ENCODE measurements around the gene DCAF6.
"Not testable (repeated sequence)": the region's sequence is repeated elsewhere in the genome, so short reads cannot be mapped to it uniquely, and the experiment has no call there.

DCAF6 gene, protein sequence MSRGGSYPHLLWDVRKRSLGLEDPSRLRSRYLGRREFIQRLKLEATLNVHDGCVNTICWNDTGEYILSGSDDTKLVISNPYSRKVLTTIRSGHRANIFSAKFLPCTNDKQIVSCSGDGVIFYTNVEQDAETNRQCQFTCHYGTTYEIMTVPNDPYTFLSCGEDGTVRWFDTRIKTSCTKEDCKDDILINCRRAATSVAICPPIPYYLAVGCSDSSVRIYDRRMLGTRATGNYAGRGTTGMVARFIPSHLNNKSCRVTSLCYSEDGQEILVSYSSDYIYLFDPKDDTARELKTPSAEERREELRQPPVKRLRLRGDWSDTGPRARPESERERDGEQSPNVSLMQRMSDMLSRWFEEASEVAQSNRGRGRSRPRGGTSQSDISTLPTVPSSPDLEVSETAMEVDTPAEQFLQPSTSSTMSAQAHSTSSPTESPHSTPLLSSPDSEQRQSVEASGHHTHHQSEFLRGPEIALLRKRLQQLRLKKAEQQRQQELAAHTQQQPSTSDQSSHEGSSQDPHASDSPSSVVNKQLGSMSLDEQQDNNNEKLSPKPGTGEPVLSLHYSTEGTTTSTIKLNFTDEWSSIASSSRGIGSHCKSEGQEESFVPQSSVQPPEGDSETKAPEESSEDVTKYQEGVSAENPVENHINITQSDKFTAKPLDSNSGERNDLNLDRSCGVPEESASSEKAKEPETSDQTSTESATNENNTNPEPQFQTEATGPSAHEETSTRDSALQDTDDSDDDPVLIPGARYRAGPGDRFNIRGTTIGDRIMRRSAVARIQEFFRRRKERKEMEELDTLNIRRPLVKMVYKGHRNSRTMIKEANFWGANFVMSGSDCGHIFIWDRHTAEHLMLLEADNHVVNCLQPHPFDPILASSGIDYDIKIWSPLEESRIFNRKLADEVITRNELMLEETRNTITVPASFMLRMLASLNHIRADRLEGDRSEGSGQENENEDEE

DNA sequence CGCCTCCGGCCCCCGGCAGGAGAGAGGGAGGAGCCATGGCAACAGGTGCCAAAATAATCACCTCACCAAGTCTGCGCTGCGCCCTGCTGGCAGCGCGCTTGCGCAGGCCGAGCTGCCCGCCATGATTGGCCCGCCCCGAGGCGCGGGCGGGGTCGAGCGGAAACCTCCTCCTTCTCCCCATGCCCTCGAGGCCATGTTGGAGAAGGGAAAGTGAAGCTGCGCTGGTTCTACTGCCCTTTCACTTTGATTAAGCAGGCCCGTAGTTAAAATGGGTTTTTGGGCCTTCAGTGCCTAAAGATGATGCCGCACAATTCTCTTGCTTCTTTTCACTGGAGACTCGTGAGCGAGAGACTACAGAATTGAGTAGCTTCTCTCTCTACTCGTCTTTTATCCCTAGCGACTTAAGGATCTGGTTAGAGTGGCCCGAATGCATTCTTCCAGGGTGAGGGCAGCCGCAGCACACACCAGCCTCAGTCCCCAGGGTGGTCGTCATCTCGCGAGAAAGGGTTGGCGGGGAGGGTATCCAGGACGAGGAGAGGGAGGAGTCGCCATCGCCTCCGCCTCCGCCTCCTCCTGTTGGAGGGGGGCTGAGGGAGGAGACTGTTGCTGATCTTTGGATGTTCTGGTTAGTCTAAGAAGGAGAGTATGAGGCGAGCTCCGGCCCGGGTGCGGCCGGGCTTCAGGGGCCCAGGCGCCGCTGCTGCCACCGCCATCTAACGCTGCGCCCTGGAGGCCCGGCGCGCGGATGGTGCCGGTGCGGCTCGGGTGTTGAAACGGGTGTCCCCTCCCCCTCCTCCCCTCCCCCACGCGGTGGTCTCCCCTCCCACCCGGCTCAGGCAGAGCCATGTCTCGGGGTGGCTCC is at the start of gene DCAF6:
DCAF6 (plus strand) TSS at position 616 of the 862 bp plus-strand sequence; CDS start at position 845, 229 bp downstream.
- DNase-seq (ENCODE audit: low read depth) = peak; percentile 98

DNA sequence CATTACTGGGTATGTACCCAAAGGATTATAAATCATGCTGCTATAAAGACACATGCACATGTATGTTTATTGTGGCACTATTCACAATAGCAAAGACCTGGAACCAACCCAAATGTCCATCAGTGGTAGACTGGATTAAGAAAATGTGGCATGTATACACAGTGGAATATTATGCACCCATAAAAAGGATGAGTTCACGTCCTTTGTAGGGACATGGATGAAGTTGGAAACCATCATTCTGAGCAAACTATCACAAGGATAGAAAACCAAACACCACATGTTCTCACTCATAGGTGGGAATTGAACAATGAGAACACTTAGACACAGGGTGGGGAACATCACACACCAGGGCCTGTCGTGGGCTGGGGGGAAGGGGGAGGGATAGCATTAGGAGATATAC is 49.3 kb upstream of the DCAF6 start:
- DNase-seq (ENCODE audit: low read depth) = not testable (repeated sequence)

DNA sequence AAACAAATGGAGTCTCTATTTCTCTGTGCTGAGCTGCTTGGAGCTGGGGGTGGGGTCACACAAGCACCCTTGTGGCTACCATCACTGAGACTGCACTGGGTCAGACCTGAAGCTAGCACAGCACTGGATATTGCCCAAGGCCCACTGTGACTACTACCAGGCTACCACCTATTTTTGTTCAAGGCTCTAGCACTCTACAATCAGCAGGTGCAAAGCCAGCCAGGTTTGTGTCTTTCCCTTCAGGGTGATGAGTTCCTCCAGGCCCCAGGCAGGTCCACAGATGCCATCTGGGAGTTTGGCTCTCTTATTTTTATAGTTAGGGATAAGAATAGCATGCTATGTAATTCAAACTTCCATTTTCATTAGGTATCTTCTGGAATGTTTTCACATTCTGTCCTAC is 46.1 kb upstream of the DCAF6 start:
- no peak for DNase-seq (ENCODE audit: low read depth)

DNA sequence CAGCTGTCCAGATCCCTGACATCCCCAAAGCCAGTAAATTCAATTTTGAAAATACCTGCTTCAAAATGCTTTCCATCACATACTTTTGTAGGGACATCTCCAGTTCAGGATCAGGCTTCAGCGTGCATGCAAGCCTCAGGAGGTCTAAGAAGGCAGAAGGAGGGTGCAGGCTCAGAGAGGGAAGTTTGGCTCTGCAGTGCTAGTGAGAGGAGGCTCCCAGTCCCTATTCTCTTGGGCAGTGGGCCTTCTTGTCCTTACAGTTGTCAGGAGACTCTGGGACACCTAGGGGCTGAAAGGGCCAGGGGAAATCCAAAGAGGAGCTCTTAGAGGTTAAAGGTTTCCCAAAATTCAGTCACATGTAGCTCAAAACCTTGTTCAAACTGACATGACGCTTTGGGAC is 42.7 kb upstream of the DCAF6 start:
- no peak for DNase-seq (ENCODE audit: low read depth)

DNA sequence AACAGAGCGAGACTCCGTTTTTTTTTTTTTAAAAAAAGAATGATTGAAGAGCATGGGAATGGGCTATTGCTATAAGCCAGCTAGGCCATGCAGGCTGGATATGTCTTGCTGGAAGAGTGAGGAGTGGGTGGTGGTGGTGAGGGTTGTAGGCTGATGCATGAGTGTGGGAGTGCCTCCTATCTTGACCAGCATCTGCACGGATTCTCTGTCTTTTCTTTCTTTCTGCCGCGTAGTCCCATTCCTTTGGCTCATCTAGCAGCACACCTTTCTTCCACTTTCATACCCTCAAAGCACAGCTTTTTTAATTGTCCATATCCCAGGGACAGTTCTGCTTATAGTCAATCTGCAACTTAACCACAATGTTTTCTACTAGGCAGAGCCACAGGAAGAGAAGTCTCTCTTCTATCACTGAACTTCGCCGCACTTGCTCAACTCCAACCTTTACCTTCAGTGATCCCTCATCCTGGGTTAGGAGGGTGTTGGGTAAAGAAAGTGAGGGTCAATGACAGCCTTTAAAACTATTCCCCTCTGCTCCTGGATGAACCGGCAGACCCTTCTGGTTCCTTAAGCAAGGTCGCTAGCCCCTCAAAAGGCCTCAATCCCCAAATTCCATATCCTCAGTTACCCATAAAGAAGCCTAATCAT is 37.8 kb upstream of the DCAF6 start:
- no peak for DNase-seq (ENCODE audit: low read depth)

DNA sequence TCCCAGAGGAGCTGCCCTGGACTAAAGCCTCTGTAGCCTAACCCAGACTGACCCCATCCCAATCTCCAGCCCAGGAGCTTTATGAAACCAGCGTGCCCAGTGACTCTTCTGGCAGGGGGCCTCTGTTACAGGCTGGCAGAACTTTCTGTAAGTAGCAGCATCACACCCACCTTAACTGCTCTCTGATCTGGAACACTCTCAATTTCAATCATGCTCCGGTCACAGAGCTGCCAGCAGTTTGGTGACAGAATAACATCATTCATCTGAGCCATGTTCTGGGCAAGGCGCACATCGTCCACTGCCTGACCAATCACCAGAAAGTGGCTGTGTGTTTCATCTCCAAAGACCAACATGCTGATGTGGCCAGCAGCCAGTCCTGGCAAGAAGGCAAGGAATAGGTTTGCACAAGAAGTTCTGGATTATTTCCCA is 37.2 kb upstream of the DCAF6 start:
- no peak for DNase-seq (ENCODE audit: low read depth)

DNA sequence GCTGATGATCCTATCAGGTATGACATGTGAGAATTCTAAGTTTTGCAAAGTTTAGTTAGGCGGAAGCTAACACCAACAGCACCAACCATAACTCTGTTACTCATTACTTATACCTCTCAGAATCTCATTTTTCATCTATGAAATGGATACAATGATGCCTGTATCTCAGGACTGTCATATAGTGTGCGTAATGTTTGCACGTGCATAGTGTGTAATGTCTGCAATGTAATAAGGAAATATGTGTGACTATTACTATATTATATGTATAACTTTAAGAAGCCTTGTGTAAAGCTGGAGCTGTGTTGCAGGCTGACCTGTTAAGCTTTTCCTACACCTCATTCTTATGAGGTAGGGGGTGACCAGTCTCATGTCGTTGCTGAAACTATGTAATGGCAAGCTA is 35.6 kb upstream of the DCAF6 start:
- DNase-seq (ENCODE audit: low read depth) = no peak

DNA sequence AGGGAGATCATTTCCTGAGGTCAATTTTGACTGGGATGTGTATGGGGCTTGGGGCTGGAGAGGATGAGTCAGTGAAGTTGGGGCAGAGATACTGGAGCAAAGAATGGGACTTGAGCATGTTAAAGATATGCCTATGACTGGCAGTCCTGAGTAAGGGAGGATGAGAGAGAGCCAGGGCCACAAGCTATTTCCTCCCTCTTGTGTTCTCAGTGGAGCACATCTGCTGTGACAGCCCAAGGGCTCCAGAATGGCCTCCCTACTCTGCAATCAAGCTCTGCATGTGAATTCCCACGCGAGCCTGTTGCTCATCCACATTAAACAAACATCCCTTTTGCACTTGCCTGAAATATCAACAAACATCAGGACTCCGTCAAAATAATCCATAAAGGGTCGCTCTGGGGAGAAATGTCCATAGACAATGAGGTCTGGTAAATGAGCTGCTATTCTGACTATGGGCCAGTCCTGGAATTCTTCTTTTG is 31.8 kb upstream of the DCAF6 start:
- no peak for DNase-seq (ENCODE audit: low read depth)

DNA sequence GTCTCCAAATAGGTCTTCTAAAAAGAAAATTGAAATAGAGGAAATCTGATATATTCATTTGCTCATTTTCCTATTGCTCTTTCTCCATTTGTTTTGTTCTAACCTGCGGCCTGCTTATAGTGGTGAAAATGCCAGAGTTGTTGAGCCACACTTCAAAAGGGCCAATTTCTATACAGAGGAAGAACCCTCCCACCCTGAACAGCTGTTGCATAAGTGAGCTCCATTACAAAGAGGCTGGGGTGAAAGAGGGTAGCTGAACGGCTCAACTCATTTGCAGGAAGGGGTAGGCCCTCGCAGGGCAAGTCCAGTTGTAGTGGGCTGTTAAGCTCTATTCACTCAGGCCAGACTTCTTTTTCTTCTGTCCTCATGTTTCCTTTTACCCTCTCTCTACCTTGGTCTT is 31.3 kb upstream of the DCAF6 start:
- DNase-seq (ENCODE audit: low read depth) = no peak

DNA sequence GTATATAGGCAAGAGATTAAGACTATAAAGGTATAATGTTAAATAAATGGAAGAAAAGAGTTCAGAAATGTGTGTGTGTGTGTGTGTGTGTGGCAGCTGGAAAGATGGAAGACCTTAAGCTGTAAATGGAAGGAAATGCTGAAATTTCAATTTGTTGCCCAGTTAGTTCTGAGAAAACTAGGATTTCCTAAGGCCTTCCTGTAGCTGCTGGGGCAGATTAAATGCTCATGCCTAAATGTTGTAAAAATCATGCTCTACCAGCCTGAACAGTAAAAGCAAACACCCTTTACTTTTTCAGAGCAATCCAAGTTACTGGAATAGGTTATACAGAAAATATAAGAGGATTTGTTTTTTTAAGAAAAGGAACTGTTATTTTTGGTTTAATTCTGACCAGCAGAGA is 30.8 kb upstream of the DCAF6 start:
- no peak for DNase-seq (ENCODE audit: low read depth)

DNA sequence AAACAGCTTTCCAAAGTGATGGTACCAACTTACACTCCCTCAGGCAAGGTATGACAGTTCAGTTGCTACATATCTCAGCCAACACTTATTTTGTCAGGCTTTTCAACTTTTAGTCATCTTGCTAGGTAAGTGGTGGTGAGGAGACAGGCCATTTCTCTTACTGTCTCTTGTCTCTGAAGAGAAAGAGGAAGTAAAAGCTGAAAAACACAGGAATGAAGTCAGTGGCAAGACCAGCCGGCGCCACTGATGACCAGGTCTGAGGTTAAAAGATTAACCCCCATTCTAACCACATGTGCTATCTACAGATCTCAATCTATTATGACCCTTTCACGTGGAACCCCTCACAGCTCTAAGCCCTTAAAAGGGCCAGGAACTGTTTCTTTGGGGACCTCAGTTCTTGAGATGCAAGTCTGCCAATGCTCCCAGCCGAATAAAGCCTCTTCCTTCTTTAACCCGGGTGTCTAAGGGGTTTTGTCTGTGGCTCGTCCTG is 26.7 kb upstream of the DCAF6 start:
- no peak for DNase-seq (ENCODE audit: low read depth)

DNA sequence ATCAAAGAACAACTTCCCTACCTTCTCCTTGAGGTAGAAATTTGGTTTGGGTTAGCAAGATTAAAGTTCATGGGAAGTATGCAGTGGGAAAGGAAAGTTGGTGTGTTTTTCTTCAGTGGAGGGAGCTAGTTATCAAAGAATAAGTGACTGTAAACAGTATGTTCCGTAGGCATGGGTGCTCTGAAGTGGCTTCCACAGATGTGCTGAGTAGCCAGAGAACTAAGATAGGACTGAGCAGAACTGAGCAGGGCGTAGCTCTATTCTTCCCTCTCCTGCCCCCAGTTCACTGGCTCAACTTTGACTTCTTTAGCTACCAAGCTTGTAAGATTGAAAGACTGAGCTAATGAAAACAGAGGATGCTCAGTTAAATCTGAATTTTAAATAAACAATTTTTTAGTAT is 26.0 kb upstream of the DCAF6 start:
- DNase-seq (ENCODE audit: low read depth) = no peak

DNA sequence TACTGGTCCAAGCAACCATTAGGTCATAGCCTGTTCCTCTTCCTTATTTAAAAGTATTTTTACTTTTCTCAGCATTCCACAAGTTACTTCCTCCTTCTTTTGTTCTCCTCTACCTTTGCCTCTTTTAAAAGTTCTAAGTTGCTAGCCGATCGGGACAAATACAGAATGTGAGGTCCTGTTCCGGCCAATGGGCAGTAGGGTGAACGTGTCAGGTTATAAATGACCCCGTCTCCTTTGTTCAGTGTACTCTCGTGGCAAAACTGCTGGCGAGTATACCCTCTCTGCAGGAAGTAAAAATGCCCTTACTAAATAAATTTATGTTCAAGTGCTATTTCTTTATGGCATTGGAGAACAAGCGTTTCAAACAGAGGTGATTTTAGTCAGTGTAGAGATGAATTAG is 25.1 kb upstream of the DCAF6 start:
- no peak for DNase-seq (ENCODE audit: low read depth)

DNA sequence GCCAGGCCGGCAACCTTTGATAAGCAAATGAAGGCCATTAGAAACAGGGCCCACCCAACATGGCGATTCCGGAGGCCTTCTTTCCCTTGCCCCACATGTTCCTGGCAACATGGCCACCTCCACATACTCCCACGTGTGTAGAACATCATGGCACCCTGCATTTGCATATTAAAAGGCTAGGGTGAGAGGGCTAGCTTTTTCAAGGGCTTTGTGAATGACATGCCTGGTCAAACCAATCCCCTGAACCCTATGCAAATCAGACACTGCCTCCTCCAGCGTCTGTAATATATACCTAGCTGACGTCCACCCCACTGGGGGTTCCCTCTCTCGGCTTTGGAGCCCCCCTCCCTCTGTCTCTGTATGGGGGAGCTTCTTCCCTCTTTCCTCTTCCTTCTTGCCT is 24.2 kb upstream of the DCAF6 start:
- DNase-seq (ENCODE audit: low read depth) = no peak

DNA sequence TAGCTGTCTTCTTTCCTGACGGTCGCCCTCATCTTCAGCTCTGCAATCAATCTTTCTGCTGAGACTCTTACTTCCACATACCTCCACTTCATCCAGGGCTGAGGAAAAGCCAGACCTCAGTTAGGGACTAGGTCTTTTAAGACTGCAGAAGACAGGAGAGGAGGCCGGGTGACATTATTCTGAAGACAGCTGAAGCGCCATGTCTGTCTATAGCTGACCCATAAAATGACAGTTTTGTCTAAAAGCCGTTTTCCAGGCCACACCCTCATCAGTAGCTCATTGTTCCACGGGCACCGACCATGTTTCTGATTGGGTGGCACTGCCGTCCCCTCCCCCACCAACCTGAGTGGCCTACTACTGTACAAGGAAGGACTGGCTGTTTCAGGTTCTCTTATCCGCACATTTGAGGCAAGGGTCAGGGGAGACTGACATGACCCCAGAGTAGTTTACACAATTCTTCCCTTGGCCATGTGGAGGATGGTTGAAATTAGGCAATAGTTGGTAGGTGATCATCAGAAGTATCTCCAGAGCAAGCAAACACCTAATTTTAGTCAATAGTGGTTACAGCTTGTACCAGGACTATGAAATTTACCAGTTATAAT is 22.5 kb upstream of the DCAF6 start, which contains the start of gene ADCY10:
ADCY10 (minus strand) TSS at position 240 of the 602 bp plus-strand sequence. CDS start 8,994 bp downstream, outside the sequence.
- no peak for DNase-seq (ENCODE audit: low read depth)

DNA sequence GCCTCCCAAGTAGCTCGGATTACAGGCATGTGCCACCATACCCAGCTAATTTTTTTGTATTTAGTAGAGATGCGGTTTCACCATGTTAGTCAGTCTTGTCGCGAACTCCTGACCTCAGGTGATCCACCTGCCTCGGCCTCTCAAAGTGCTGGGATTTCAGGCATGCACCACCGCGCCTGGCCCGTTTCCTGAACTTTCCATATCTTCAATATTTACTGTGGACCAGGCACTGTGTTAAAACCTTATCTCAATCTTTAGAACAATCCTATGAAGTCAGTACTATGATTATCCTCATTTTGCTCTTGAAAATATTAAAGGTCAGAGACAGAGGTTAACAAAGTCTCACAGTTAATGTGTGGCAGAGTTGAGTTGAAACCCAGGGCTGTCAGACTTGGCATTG is 20.9 kb upstream of the DCAF6 start:
- no peak for DNase-seq (ENCODE audit: low read depth)

DNA sequence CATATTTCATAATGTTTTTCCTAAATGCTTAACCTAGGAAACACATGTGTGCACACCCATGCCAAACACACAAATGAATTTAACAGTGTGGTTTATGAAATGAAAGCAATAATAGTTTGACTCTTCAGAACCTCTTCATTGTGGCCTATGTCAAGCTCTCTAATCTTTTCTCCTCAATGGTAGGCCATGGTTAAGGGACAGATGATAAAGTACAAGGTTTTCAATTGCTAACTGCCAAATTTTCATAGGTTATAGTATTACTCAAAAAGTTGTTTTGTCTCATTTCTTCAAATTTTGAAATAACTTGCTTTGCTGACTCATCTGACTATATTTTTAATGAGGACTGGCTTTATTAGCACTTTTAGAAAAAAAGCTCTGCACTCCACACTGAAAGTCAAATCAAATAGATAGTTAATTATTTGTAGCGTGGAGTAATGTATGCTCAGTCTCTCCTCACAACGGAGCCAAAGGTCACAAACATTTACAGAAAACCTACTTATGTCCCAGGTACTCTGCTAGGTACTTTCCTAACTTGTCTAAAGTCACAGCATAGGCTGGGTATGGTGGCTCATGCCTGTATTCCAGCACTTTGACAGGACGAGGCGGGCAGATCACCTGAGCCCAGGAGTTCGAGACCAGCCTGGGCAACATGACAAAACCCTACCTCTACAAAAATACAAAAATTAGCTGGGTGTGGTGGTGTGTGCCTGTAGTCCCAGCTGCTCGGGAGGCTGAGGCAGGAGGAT is 19.5 kb upstream of the DCAF6 start:
- DNase-seq (ENCODE audit: low read depth) = no peak

DNA sequence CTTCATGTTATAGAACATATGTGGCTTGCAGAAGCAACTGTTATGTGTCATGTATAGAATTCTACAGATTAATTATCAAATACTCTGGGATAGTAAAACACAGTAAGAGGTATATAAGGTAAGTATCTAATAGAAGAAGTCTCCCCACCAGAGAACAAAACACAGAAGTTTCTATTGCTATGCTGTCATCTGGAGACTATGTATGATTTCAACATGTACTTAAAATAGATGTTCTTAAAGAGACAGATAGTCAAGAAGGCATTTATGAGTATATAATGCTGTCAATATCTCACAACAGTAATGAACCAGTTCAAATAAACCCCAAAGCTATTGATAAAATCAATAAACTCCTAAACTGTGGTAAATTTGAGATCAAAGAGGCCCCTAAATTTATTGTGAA is 14.5 kb upstream of the DCAF6 start:
- DNase-seq (ENCODE audit: low read depth) = no peak

DNA sequence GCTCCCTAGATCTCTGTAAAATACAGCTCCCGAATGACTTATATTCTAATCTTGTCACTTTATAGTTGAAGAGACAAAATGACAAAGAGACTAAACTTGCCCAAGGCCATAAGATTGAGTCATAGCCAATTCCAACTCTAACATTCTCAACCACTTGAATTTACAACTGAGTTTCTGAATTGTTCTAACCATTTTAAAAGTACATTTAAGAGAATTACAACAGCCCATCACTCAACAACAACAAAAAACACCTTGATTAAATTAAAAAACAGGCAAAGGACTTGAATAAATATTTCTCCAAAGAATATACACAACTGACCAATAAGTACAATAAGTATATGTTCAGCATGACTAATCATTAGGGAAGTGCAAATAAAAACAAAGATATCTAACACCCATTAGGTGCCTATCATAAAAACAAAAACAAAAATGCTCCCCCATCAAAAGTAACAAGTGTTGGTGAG is 13.8 kb upstream of the DCAF6 start:
- no peak for DNase-seq (ENCODE audit: low read depth)
